WERI-Rb-1 (cell line): ENCODE results near the gene TNFRSF17.

Experiments
- DNase-seq: peaks from one replicate; pipeline ENCODE4 v3.0.0-alpha.2; 2020
- H3K27ac ChIP-seq: fragments of 250-450 bp; sonication (Bioruptor Pico); 2 replicates; pipeline ENCODE4 v1.5.1; 2020; ENCODE audit warnings: mild to moderate bottlenecking, moderate library complexity
- H3K27me3 ChIP-seq: fragments of 250-450 bp; sonication (Bioruptor Pico); 2 replicates; pipeline ENCODE4 v1.5.1; 2021; ENCODE audit warnings: mild to moderate bottlenecking, low read depth, moderate library complexity; ENCODE audit not compliant: insufficient read depth, severe bottlenecking
- H3K36me3 ChIP-seq: fragments of 250-450 bp; sonication (Bioruptor Pico); 2 replicates; pipeline ENCODE4 v1.5.1; 2020; ENCODE audit warnings: mild to moderate bottlenecking, moderate library complexity
- H3K4me3 ChIP-seq: 2 replicates; pipeline ENCODE4 v1.5.1; 2011; ENCODE audit warnings: low read depth, mild to moderate bottlenecking, control low read depth, low read length
- H3K9me3 ChIP-seq: fragments of 250-450 bp; sonication (Bioruptor Pico); 2 replicates; pipeline ENCODE4 v1.5.1; 2021; ENCODE audit warnings: mild to moderate bottlenecking, moderate library complexity; ENCODE audit not compliant: severe bottlenecking
- CTCF ChIP-seq: IDR thresholded peaks from 2 replicates; pipeline ENCODE4 v1.5.1; 2011; ENCODE audit warnings: low read depth, mild to moderate bottlenecking, control low read depth, inconsistent platforms, low read length

TNFRSF17 gene

GRCh38 chr16:12017558-12017957 lies 52.5 kb downstream of the TNFRSF17 start:
- DNase-seq: no peak
- no peak overlapping the region for H3K27ac ChIP-seq
- H3K36me3 ChIP-seq: no peaks in the 10 kb centered on the region

More at GRCh38 chr16:12017558-12017957, 52.5 kb downstream of the TNFRSF17 start:
- Histone ChIP-seq H3K27me3 (no peaks in the 10 kb centered on the region), H3K4me3 (no peak overlapping the region), H3K9me3 (no peaks in the 10 kb centered on the region)
- no peak for TF ChIP-seq CTCF
